HG03159 (cell line): ENCODE data around the gene IGFBP5.

Experiments
- ATAC-seq: cut with Tn5 transposase; IDR thresholded peaks from one replicate; pipeline ENCODE4 v1.9.1; 2021; ENCODE audit warnings: mild to moderate bottlenecking, moderate library complexity; ENCODE audit not compliant: unreplicated experiment

The IGFBP5 gene

GRCh38 chr2:216688731-216689340, 6.5 kb downstream of the IGFBP5 start:
- no peak for ATAC-seq

GRCh38 chr2:216687646-216688045, 7.7 kb downstream of the IGFBP5 start:
- no peak for ATAC-seq

- ATAC-seq, result no peak
Observed at GRCh38 chr2:216687111-216687510, 8.2 kb downstream of the IGFBP5 start.

GRCh38 chr2:216685327-216685875, 9.9 kb downstream of the IGFBP5 start:
- no peak for ATAC-seq

GRCh38 chr2:216683846-216684245, 11.5 kb downstream of the IGFBP5 start:
- ATAC-seq, result no peak

GRCh38 chr2:216681683-216682082, 13.7 kb downstream of the IGFBP5 start:
- no peak for ATAC-seq

GRCh38 chr2:216680951-216681629, 14.3 kb downstream of the IGFBP5 start:
- no peak for ATAC-seq

- no peak for ATAC-seq
Observed at GRCh38 chr2:216679658-216680024, 15.7 kb downstream of the IGFBP5 start.

GRCh38 chr2:216678813-216679657, 16.3 kb downstream of the IGFBP5 start:
- no peak for ATAC-seq

GRCh38 chr2:216678098-216678465, 17.3 kb downstream of the IGFBP5 start:
- ATAC-seq, result no peak

GRCh38 chr2:216677439-216678097, 17.8 kb downstream of the IGFBP5 start:
- no peak for ATAC-seq

GRCh38 chr2:216676630-216677029, 18.7 kb downstream of the IGFBP5 start:
- no peak for ATAC-seq

GRCh38 chr2:216674376-216674775, 21.0 kb downstream of the IGFBP5 start:
- ATAC-seq, result no peak

- no peak for ATAC-seq
Observed at GRCh38 chr2:216673609-216674008, 21.7 kb downstream of the IGFBP5 start.

GRCh38 chr2:216673021-216673420, 22.3 kb downstream of the IGFBP5 start:
- no peak for ATAC-seq

GRCh38 chr2:216672466-216672865, 22.9 kb downstream of the IGFBP5 start:
- no peak for ATAC-seq

GRCh38 chr2:216671791-216672343, 23.5 kb downstream of the IGFBP5 start:
- no peak for ATAC-seq

- no peak for ATAC-seq
Observed at GRCh38 chr2:216671081-216671411, 24.3 kb downstream of the IGFBP5 start.

GRCh38 chr2:216670266-216671080, 24.9 kb downstream of the IGFBP5 start:
- ATAC-seq, result no peak
